ENCODE results near the gene STIP1.

GRCh38 chr11:64249038-64249437, 63.1 kb downstream of the STIP1 start:
- TF ChIP-seq POLR2A (IDR thresholded peaks at IDR 0.05; ENCODE audit: low read length): no peak
- TF ChIP-seq GATA1 (IDR thresholded peaks at IDR 0.05; ENCODE audit: low read depth, low read length): no peak

Measured in erythroblast (primary cell).